Gastroesophageal sphincter (tissue), 3 donors: Measurements from ENCODE around the gene APOL4.

Experiments
- CTCF ChIP-seq, 4 experiments: fragments of 200-600 bp in 2 of 4; fragments of 450-650 bp in 2 of 4; sonication (generic) in 1 of 4; IDR thresholded peaks; one replicate each; pipeline ENCODE4 v1.5.1; 2017 to 2019; ENCODE audit warnings: antibody characterized with exemption in 4 of 4, mild to moderate bottlenecking in 2 of 4, moderate library complexity in 2 of 4
- POLR2A ChIP-seq, 2 donors: fragments of 450-650 bp; IDR thresholded peaks; one replicate each; pipeline ENCODE4 v1.6.1; 2017; ENCODE audit warnings: antibody characterized with exemption in 2 of 2, mild to moderate bottlenecking in 2 of 2, moderate library complexity in 1 of 2
- POLR2AphosphoS5 ChIP-seq: sonication (generic); formaldehyde crosslinking; IDR thresholded peaks from one replicate; pipeline ENCODE4 v1.6.1; 2017; ENCODE audit warnings: antibody characterized with exemption

GRCh38 chr22:36177160-36177559 lies 24.4 kb downstream of the APOL4 start:
- TF ChIP-seq CTCF (IDR thresholded peaks at IDR 0.05) (no peak), POLR2A (IDR thresholded peaks at IDR 0.05) (no peak), POLR2AphosphoS5 (no peak)
